Right ventricle myocardium inferior (tissue), 1 donor: ENCODE results near the gene NAMPT. TPM values are rescaled to one million over a fixed set of nuclear protein-coding genes. Genes with fewer than 3 reads are reported as not detected.

ENCODE experiments used
- ATAC-seq: fragments of 200-7000 bp; cut with Tn5 transposase; one replicate; pipeline ENCODE4 v1.9.1; 2020; ENCODE audit warnings: mild to moderate bottlenecking, moderate library complexity
- DNase-seq: peaks from one replicate; pipeline ENCODE4 v3.0.0; 2021; ENCODE audit errors: missing footprints
- intact Hi-C: fragments of 100-400 bp; cut with DNase I; formaldehyde crosslinking; loops from one replicate; pipeline ENCODE4 v1.11.0; 2022
- total RNA-seq: library from RNA; stranded (reverse); fragmentation: NEBNext Ultra II Directional; extraction: Animal tissue kit (Norgen Biotek cat#: 25700); gene quantifications from one replicate; pipeline ENCODE4 v1.2.1, GENCODE V29; 2021
- donor health status: DM: no; HTN: yes; CAD: no; lungs with severe emphysema.

NAMPT gene
- total RNA-seq, 1 donor from 2014 or later: 219 TPM

- no peak for ATAC-seq
- intact Hi-C loops: no loop called here
- no peak for DNase-seq
Measured at GRCh38 chr7:106252568-106252967, 32.2 kb downstream of the NAMPT start.

- intact Hi-C loops: no loop called here
- no peak for ATAC-seq
- DNase-seq: no peak
Measured at GRCh38 chr7:106249488-106249887, 35.3 kb downstream of the NAMPT start.

GRCh38 chr7:106248600-106248999, 36.2 kb downstream of the NAMPT start:
- DNase-seq (no peak), ATAC-seq (no peak)
- intact Hi-C loops: no loop called here

GRCh38 chr7:106247841-106248240, 36.9 kb downstream of the NAMPT start:
- intact Hi-C loops: no loop called here
- ATAC-seq: no peak
- no peak for DNase-seq

GRCh38 chr7:106246902-106247711, 37.7 kb downstream of the NAMPT start:
- no peak for DNase-seq
- intact Hi-C loops: no loop called here
- no peak for ATAC-seq

- no peak for ATAC-seq
Measured at GRCh38 chr7:106243893-106244292, 40.9 kb downstream of the NAMPT start.

GRCh38 chr7:106239406-106239805, 45.4 kb downstream of the NAMPT start:
- DNase-seq (no peak), ATAC-seq (peak; percentile 70)
- intact Hi-C loops: no loop called here

More at GRCh38 chr7:106243893-106244292, 40.9 kb downstream of the NAMPT start:
- intact Hi-C loops: no loop called here
- no peak for DNase-seq

GRCh38 chr7:106238830-106239229, 46.0 kb downstream of the NAMPT start:
- ATAC-seq: peak; percentile 41
- DNase-seq: no peak
- intact Hi-C loops: no loop called here

GRCh38 chr7:106236065-106236464, 48.7 kb downstream of the NAMPT start:
- ATAC-seq: peak; percentile 62
- intact Hi-C loops: no loop called here
- DNase-seq: peak; percentile 23

GRCh38 chr7:106234425-106234824, 50.4 kb downstream of the NAMPT start:
- intact Hi-C loops: no loop called here
- DNase-seq (no peak), ATAC-seq (no peak)

GRCh38 chr7:106231856-106232490, 52.8 kb downstream of the NAMPT start:
- ATAC-seq (no peak), DNase-seq (no peak)
- intact Hi-C loops: no loop called here

- ATAC-seq (no peak), DNase-seq (no peak)
- intact Hi-C loops: no loop called here
Measured at GRCh38 chr7:106225856-106226255, 58.9 kb downstream of the NAMPT start.

- DNase-seq: no peak
- ATAC-seq: no peak
- intact Hi-C loops: no loop called here
Measured at GRCh38 chr7:106224797-106225196, 60.0 kb downstream of the NAMPT start.

- intact Hi-C loops: no loop called here
- peak; percentile 42 for DNase-seq
- ATAC-seq: no peak
Measured at GRCh38 chr7:106223156-106223555, 61.6 kb downstream of the NAMPT start.

- intact Hi-C loops: no loop called here
- ATAC-seq (no peak), DNase-seq (no peak)
Measured at GRCh38 chr7:106222545-106222944, 62.2 kb downstream of the NAMPT start.

GRCh38 chr7:106220307-106220706, 64.5 kb downstream of the NAMPT start:
- ATAC-seq: no peak
- intact Hi-C loops: no loop called here
- peak; percentile 35 for DNase-seq

GRCh38 chr7:106219170-106219569, 65.6 kb downstream of the NAMPT start:
- intact Hi-C loops: loop anchor here (5.0 kb wide), 1 partner anchor 152 kb away; no protein-coding TSS in a partner anchor
- ATAC-seq: no peak
- peak; percentile 48 for DNase-seq

GRCh38 chr7:106218546-106218945, 66.2 kb downstream of the NAMPT start:
- intact Hi-C loops: loop anchor here (5.0 kb wide), 1 partner anchor 151 kb away; no protein-coding TSS in a partner anchor
- no peak for DNase-seq
- peak; percentile 29 for ATAC-seq

GRCh38 chr7:106216923-106217542, 67.8 kb downstream of the NAMPT start:
- intact Hi-C loops: loop anchor here (2.0 to 5.0 kb wide), 3 partner anchors 38 to 150 kb away; partner anchors contain the start of gene NAMPT
- peak; percentile 96 for ATAC-seq

GRCh38 chr7:106216517-106216922, 68.3 kb downstream of the NAMPT start:
- DNase-seq (no peak), ATAC-seq (peak; percentile 80)
- intact Hi-C loops: loop anchor here (2.0 to 5.0 kb wide), 3 partner anchors 38 to 149 kb away; partner anchors contain the start of gene NAMPT

More at GRCh38 chr7:106216923-106217542, 67.8 kb downstream of the NAMPT start:
- peak; percentile 82 for DNase-seq
